Cerebellar nuclear complex (tissue), 1 donor: Measurements from ENCODE around the gene FASN.

Experiments
- DNase-seq, 2 experiments: peaks; one replicate each; lab custom pipeline; 2025; lab: John Stamatoyannopoulos, UW

Gene FASN

GRCh38 chr17:82087961-82088837, 9.8 kb downstream of the FASN start:
- DNase-seq: no peak

- DNase-seq: no peak
These were observed 10.8 kb downstream of the FASN start for GRCh38 chr17:82086941-82087906.

GRCh38 chr17:82085931-82086764, 11.9 kb downstream of the FASN start:
- no peak for DNase-seq

GRCh38 chr17:82085031-82085861, 12.8 kb downstream of the FASN start:
- no peak for DNase-seq

GRCh38 chr17:82084373-82085030, 13.5 kb downstream of the FASN start:
- DNase-seq: no peak

GRCh38 chr17:82083533-82084359, 14.3 kb downstream of the FASN start:
- no peak for DNase-seq

GRCh38 chr17:82083009-82083408, 15.0 kb downstream of the FASN start:
- DNase-seq: no peak

GRCh38 chr17:82082456-82082855, 15.6 kb downstream of the FASN start:
- DNase-seq: no peak

- no peak for DNase-seq
These were observed 16.1 kb downstream of the FASN start for GRCh38 chr17:82081966-82082365.

GRCh38 chr17:82081546-82081945, 16.5 kb downstream of the FASN start:
- DNase-seq: no peak

GRCh38 chr17:82080789-82081464, 17.1 kb downstream of the FASN start:
- DNase-seq: no peak

GRCh38 chr17:82080048-82080788, 17.8 kb downstream of the FASN start:
- no peak for DNase-seq

GRCh38 chr17:82079001-82079677, 18.9 kb downstream of the FASN start:
- DNase-seq: no peak

- no peak for DNase-seq
These were observed 19.6 kb downstream of the FASN start for GRCh38 chr17:82078433-82078832.

GRCh38 chr17:82077617-82078358, 20.2 kb downstream of the FASN start:
- DNase-seq: no peak

GRCh38 chr17:82076785-82077591, 21.0 kb downstream of the FASN start:
- no peak for DNase-seq
